ENCODE results near the gene VEPH1.

VEPH1 gene

GRCh38 chr3:157404381-157404780 lies 98.8 kb downstream of the VEPH1 start:
- Histone ChIP-seq H3K27me3 (ENCODE audit: control insufficient read depth in 5 of 5, insufficient read depth in 4 of 5, low read length in 5 of 5) (no peaks in the 10 kb centered on the region), H3K27ac (ENCODE audit: low read depth, low read length) (no peak overlapping the region), H3K4me3 (ENCODE audit: low read depth in 1 of 5, low read length in 5 of 5) (no peak overlapping the region), H3K9me3 (ENCODE audit: control insufficient read depth in 5 of 5, low read length in 5 of 5) (no peaks in the 10 kb centered on the region), H3K4me1 (ENCODE audit: control insufficient read depth in 5 of 5, insufficient read depth in 5 of 5, low read length in 5 of 5) (peaks cover 0 to 11% (median 0%) of the 10 kb centered on the region in 5 donors), H3K9ac (ENCODE audit: low read length in 5 of 5) (no peak overlapping the region), H3K36me3 (ENCODE audit: control insufficient read depth in 5 of 5, insufficient read depth in 5 of 5, low read length in 5 of 5) (no peaks in the 10 kb centered on the region)

- Histone ChIP-seq H3K27ac (ENCODE audit: low read depth, low read length) (no peak overlapping the region), H3K4me3 (ENCODE audit: low read depth in 1 of 5, low read length in 5 of 5) (no peak overlapping the region), H3K4me1 (ENCODE audit: control insufficient read depth in 5 of 5, insufficient read depth in 5 of 5, low read length in 5 of 5) (no peaks in the 10 kb centered on the region), H3K9me3 (ENCODE audit: control insufficient read depth in 5 of 5, low read length in 5 of 5) (no peaks in the 10 kb centered on the region), H3K27me3 (ENCODE audit: control insufficient read depth in 5 of 5, insufficient read depth in 4 of 5, low read length in 5 of 5) (no peaks in the 10 kb centered on the region), H3K9ac (ENCODE audit: low read length in 5 of 5) (no peak overlapping the region), H3K36me3 (ENCODE audit: control insufficient read depth in 5 of 5, insufficient read depth in 5 of 5, low read length in 5 of 5) (no peaks in the 10 kb centered on the region)
Observed at GRCh38 chr3:157398598-157398997, 104.6 kb downstream of the VEPH1 start.

GRCh38 chr3:157394411-157394810 lies 108.8 kb downstream of the VEPH1 start:
- H3K4me1 ChIP-seq (ENCODE audit: control insufficient read depth in 5 of 5, insufficient read depth in 5 of 5, low read length in 5 of 5) = no peaks in the 10 kb centered on the region
- H3K27ac ChIP-seq (ENCODE audit: low read depth, low read length) = no peak overlapping the region
- H3K4me3 ChIP-seq (ENCODE audit: low read depth in 1 of 5, low read length in 5 of 5) = no peak overlapping the region
- H3K27me3 ChIP-seq (ENCODE audit: control insufficient read depth in 5 of 5, insufficient read depth in 4 of 5, low read length in 5 of 5) = no peaks in the 10 kb centered on the region
- no peaks in the 10 kb centered on the region for H3K9me3 ChIP-seq (ENCODE audit: control insufficient read depth in 5 of 5, low read length in 5 of 5)
- H3K9ac ChIP-seq (ENCODE audit: low read length in 5 of 5) = no peak overlapping the region
- no peaks in the 10 kb centered on the region for H3K36me3 ChIP-seq (ENCODE audit: control insufficient read depth in 5 of 5, insufficient read depth in 5 of 5, low read length in 5 of 5)

- Histone ChIP-seq H3K9ac (ENCODE audit: low read length in 5 of 5) (no peak overlapping the region), H3K4me1 (ENCODE audit: control insufficient read depth in 5 of 5, insufficient read depth in 5 of 5, low read length in 5 of 5) (no peaks in the 10 kb centered on the region), H3K36me3 (ENCODE audit: control insufficient read depth in 5 of 5, insufficient read depth in 5 of 5, low read length in 5 of 5) (no peaks in the 10 kb centered on the region), H3K27me3 (ENCODE audit: control insufficient read depth in 5 of 5, insufficient read depth in 4 of 5, low read length in 5 of 5) (no peaks in the 10 kb centered on the region), H3K9me3 (ENCODE audit: control insufficient read depth in 5 of 5, low read length in 5 of 5) (no peaks in the 10 kb centered on the region), H3K4me3 (ENCODE audit: low read depth in 1 of 5, low read length in 5 of 5) (no peak overlapping the region), H3K27ac (ENCODE audit: low read depth, low read length) (no peak overlapping the region)
Observed at GRCh38 chr3:157393113-157393512, 110.1 kb downstream of the VEPH1 start.

- H3K4me1 ChIP-seq (ENCODE audit: control insufficient read depth in 5 of 5, insufficient read depth in 5 of 5, low read length in 5 of 5) = no peaks in the 10 kb centered on the region
- H3K27ac ChIP-seq (ENCODE audit: low read depth, low read length) = no peak overlapping the region
- no peaks in the 10 kb centered on the region for H3K36me3 ChIP-seq (ENCODE audit: control insufficient read depth in 5 of 5, insufficient read depth in 5 of 5, low read length in 5 of 5)
- H3K9ac ChIP-seq (ENCODE audit: low read length in 5 of 5) = no peak overlapping the region
- H3K4me3 ChIP-seq (ENCODE audit: low read depth in 1 of 5, low read length in 5 of 5) = no peak overlapping the region
- H3K27me3 ChIP-seq (ENCODE audit: control insufficient read depth in 5 of 5, insufficient read depth in 4 of 5, low read length in 5 of 5) = no peaks in the 10 kb centered on the region
- H3K9me3 ChIP-seq (ENCODE audit: control insufficient read depth in 5 of 5, low read length in 5 of 5) = no peaks in the 10 kb centered on the region
Observed at GRCh38 chr3:157392104-157392503, 111.1 kb downstream of the VEPH1 start.

- H3K4me1 ChIP-seq (ENCODE audit: control insufficient read depth in 5 of 5, insufficient read depth in 5 of 5, low read length in 5 of 5) = no peaks in the 10 kb centered on the region
- H3K27me3 ChIP-seq (ENCODE audit: control insufficient read depth in 5 of 5, insufficient read depth in 4 of 5, low read length in 5 of 5) = no peaks in the 10 kb centered on the region
- H3K9me3 ChIP-seq (ENCODE audit: control insufficient read depth in 5 of 5, low read length in 5 of 5) = no peaks in the 10 kb centered on the region
- no peak overlapping the region for H3K27ac ChIP-seq (ENCODE audit: low read depth, low read length)
- no peak overlapping the region for H3K9ac ChIP-seq (ENCODE audit: low read length in 5 of 5)
- H3K36me3 ChIP-seq (ENCODE audit: control insufficient read depth in 5 of 5, insufficient read depth in 5 of 5, low read length in 5 of 5) = no peaks in the 10 kb centered on the region
- no peak overlapping the region for H3K4me3 ChIP-seq (ENCODE audit: low read depth in 1 of 5, low read length in 5 of 5)
Observed at GRCh38 chr3:157390713-157391515, 112.3 kb downstream of the VEPH1 start.

GRCh38 chr3:157388976-157389375 lies 114.2 kb downstream of the VEPH1 start:
- no peak overlapping the region for H3K27ac ChIP-seq (ENCODE audit: low read depth, low read length)
- no peaks in the 10 kb centered on the region for H3K9me3 ChIP-seq (ENCODE audit: control insufficient read depth in 5 of 5, low read length in 5 of 5)
- H3K36me3 ChIP-seq (ENCODE audit: control insufficient read depth in 5 of 5, insufficient read depth in 5 of 5, low read length in 5 of 5) = no peaks in the 10 kb centered on the region
- H3K27me3 ChIP-seq (ENCODE audit: control insufficient read depth in 5 of 5, insufficient read depth in 4 of 5, low read length in 5 of 5) = no peaks in the 10 kb centered on the region
- H3K9ac ChIP-seq (ENCODE audit: low read length in 5 of 5) = no peak overlapping the region
- peaks cover 0 to 7% (median 4%) of the 10 kb centered on the region in 5 donors for H3K4me1 ChIP-seq (ENCODE audit: control insufficient read depth in 5 of 5, insufficient read depth in 5 of 5, low read length in 5 of 5)
- no peak overlapping the region for H3K4me3 ChIP-seq (ENCODE audit: low read depth in 1 of 5, low read length in 5 of 5)

GRCh38 chr3:157387708-157388435 lies 115.3 kb downstream of the VEPH1 start:
- no peaks in the 10 kb centered on the region for H3K27me3 ChIP-seq (ENCODE audit: control insufficient read depth in 5 of 5, insufficient read depth in 4 of 5, low read length in 5 of 5)
- no peak overlapping the region for H3K9ac ChIP-seq (ENCODE audit: low read length in 5 of 5)
- H3K9me3 ChIP-seq (ENCODE audit: control insufficient read depth in 5 of 5, low read length in 5 of 5) = no peaks in the 10 kb centered on the region
- no peak overlapping the region for H3K4me3 ChIP-seq (ENCODE audit: low read depth in 1 of 5, low read length in 5 of 5)
- H3K4me1 ChIP-seq (ENCODE audit: control insufficient read depth in 5 of 5, insufficient read depth in 5 of 5, low read length in 5 of 5) = peaks cover 0 to 7% (median 5%) of the 10 kb centered on the region in 5 donors
- no peaks in the 10 kb centered on the region for H3K36me3 ChIP-seq (ENCODE audit: control insufficient read depth in 5 of 5, insufficient read depth in 5 of 5, low read length in 5 of 5)
- no peak overlapping the region for H3K27ac ChIP-seq (ENCODE audit: low read depth, low read length)

GRCh38 chr3:157384491-157384890 lies 118.7 kb downstream of the VEPH1 start:
- H3K36me3 ChIP-seq (ENCODE audit: control insufficient read depth in 5 of 5, insufficient read depth in 5 of 5, low read length in 5 of 5) = no peaks in the 10 kb centered on the region
- no peak overlapping the region for H3K9ac ChIP-seq (ENCODE audit: low read length in 5 of 5)
- no peak overlapping the region for H3K4me3 ChIP-seq (ENCODE audit: low read depth in 1 of 5, low read length in 5 of 5)
- no peaks in the 10 kb centered on the region for H3K9me3 ChIP-seq (ENCODE audit: control insufficient read depth in 5 of 5, low read length in 5 of 5)
- peaks cover 0 to 7% (median 5%) of the 10 kb centered on the region in 5 donors for H3K4me1 ChIP-seq (ENCODE audit: control insufficient read depth in 5 of 5, insufficient read depth in 5 of 5, low read length in 5 of 5)
- H3K27me3 ChIP-seq (ENCODE audit: control insufficient read depth in 5 of 5, insufficient read depth in 4 of 5, low read length in 5 of 5) = no peaks in the 10 kb centered on the region
- no peak overlapping the region for H3K27ac ChIP-seq (ENCODE audit: low read depth, low read length)

GRCh38 chr3:157384031-157384430 lies 119.2 kb downstream of the VEPH1 start:
- Histone ChIP-seq H3K36me3 (ENCODE audit: control insufficient read depth in 5 of 5, insufficient read depth in 5 of 5, low read length in 5 of 5) (no peaks in the 10 kb centered on the region), H3K4me3 (ENCODE audit: low read depth in 1 of 5, low read length in 5 of 5) (no peak overlapping the region), H3K9me3 (ENCODE audit: control insufficient read depth in 5 of 5, low read length in 5 of 5) (no peaks in the 10 kb centered on the region), H3K27ac (ENCODE audit: low read depth, low read length) (no peak overlapping the region), H3K9ac (ENCODE audit: low read length in 5 of 5) (no peak overlapping the region), H3K27me3 (ENCODE audit: control insufficient read depth in 5 of 5, insufficient read depth in 4 of 5, low read length in 5 of 5) (no peaks in the 10 kb centered on the region), H3K4me1 (ENCODE audit: control insufficient read depth in 5 of 5, insufficient read depth in 5 of 5, low read length in 5 of 5) (peaks cover 0 to 7% (median 5%) of the 10 kb centered on the region in 5 donors)
